Measurements from ENCODE around the gene PMEPA1.

GRCh38 chr20:57609086-57609841, 100.6 kb downstream of the PMEPA1 start:
- no peak for TF ChIP-seq EZH2phosphoT487 (IDR thresholded peaks at IDR 0.05; ENCODE audit: insufficient read depth, low read depth)
- no peak for TF ChIP-seq EZH2 (IDR thresholded peaks at IDR 0.05; ENCODE audit: insufficient read depth, poor library complexity, severe bottlenecking)
